ENCODE results near the gene UGT1A7.

Gene UGT1A7

GRCh38 chr2:233819884-233820773 is 138.4 kb downstream of the UGT1A7 start:
- DNase-seq = no peak

GRCh38 chr2:233820774-233821105 is 139.0 kb downstream of the UGT1A7 start:
- no peak for DNase-seq

- no peak for DNase-seq
These were observed 139.5 kb downstream of the UGT1A7 start for GRCh38 chr2:233821196-233821595.

- DNase-seq = no peak
These were observed 140.0 kb downstream of the UGT1A7 start for GRCh38 chr2:233821709-233822100.

GRCh38 chr2:233822101-233822771 is 140.5 kb downstream of the UGT1A7 start:
- DNase-seq = no peak

Data from NCI-H2171 (cell line).